Transverse colon (tissue), 3 donors: ENCODE measurements around the gene ZNF254.

ENCODE experiments used
- POLR2A ChIP-seq: fragments of 450-650 bp; IDR thresholded peaks from one replicate; pipeline ENCODE4 v1.6.1; 2016; ENCODE audit warnings: antibody characterized with exemption, mild to moderate bottlenecking, moderate library complexity
- TF ChIP-seq, protein P1 (sequence below), 5 experiments: fragments of 200-600 bp in 3 of 5; fragments of 450-650 bp in 2 of 5; sonication (generic) in 3 of 5; IDR thresholded peaks; 1 replicate in 2 of 5; 2 replicates in 3 of 5; pipeline ENCODE4 v1.5.1; 2016 to 2017; ENCODE audit warnings: antibody characterized with exemption in 5 of 5, inconsistent platforms in 3 of 5, mild to moderate bottlenecking in 2 of 5, moderate library complexity in 1 of 5

GRCh38 chr19:24173882-24174281 lies 86.9 kb downstream of the ZNF254 start:
- TF ChIP-seq, protein P1, sequence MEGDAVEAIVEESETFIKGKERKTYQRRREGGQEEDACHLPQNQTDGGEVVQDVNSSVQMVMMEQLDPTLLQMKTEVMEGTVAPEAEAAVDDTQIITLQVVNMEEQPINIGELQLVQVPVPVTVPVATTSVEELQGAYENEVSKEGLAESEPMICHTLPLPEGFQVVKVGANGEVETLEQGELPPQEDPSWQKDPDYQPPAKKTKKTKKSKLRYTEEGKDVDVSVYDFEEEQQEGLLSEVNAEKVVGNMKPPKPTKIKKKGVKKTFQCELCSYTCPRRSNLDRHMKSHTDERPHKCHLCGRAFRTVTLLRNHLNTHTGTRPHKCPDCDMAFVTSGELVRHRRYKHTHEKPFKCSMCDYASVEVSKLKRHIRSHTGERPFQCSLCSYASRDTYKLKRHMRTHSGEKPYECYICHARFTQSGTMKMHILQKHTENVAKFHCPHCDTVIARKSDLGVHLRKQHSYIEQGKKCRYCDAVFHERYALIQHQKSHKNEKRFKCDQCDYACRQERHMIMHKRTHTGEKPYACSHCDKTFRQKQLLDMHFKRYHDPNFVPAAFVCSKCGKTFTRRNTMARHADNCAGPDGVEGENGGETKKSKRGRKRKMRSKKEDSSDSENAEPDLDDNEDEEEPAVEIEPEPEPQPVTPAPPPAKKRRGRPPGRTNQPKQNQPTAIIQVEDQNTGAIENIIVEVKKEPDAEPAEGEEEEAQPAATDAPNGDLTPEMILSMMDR (IDR thresholded peaks at IDR 0.05): no peak
- no peak for TF ChIP-seq POLR2A
